T-helper 2 cell treated with Interferon-gamma antibody and Interleukin-4, amounts not matched to agents 100 ng/mL and 5 ng/mL, for 36 hours (primary cell): ENCODE data around the gene TSG101. TPM values are rescaled to one million over a fixed set of nuclear protein-coding genes. Genes with fewer than 3 reads are reported as not detected.

Source experiments
- intact Hi-C: fragments of 100-400 bp; cut with micrococcal nuclease; formaldehyde crosslinking; loops from one replicate; pipeline ENCODE4 v1.15.1; 2023
- total RNA-seq: library from RNA; stranded (reverse); gene quantifications from 2 replicates; pipeline ENCODE4 v1.2.3, GENCODE V29; 2022

The TSG101 gene
- total RNA-seq, 1 donor from 2014 or later, result 46.6 TPM

- intact Hi-C loops, result no loop called here
Observed at GRCh38 chr11:18495271-18495670, 31.5 kb downstream of the TSG101 start.

- intact Hi-C loops, result no loop called here
Observed at GRCh38 chr11:18493310-18493709, 33.4 kb downstream of the TSG101 start.

GRCh38 chr11:18492888-18493287 is 33.9 kb downstream of the TSG101 start:
- intact Hi-C loops, result no loop called here

GRCh38 chr11:18491924-18492323 is 34.8 kb downstream of the TSG101 start:
- intact Hi-C loops, result no loop called here

GRCh38 chr11:18490736-18491485 is 35.8 kb downstream of the TSG101 start:
- intact Hi-C loops, result no loop called here

- intact Hi-C loops, result no loop called here
Observed at GRCh38 chr11:18490319-18490718, 36.4 kb downstream of the TSG101 start.

GRCh38 chr11:18485913-18486528 is 40.7 kb downstream of the TSG101 start:
- intact Hi-C loops, result no loop called here

GRCh38 chr11:18479063-18479462 is 47.7 kb downstream of the TSG101 start:
- intact Hi-C loops, result no loop called here

- intact Hi-C loops, result no loop called here
Observed at GRCh38 chr11:18472587-18472986, 54.2 kb downstream of the TSG101 start.

- intact Hi-C loops, result no loop called here
Observed at GRCh38 chr11:18471995-18472394, 54.7 kb downstream of the TSG101 start.

- intact Hi-C loops, result no loop called here
Observed at GRCh38 chr11:18468961-18469360, 57.8 kb downstream of the TSG101 start.

- intact Hi-C loops, result no loop called here
Observed at GRCh38 chr11:18468059-18468458, 58.7 kb downstream of the TSG101 start.

- intact Hi-C loops, result no loop called here
Observed at GRCh38 chr11:18466402-18466801, 60.3 kb downstream of the TSG101 start.

GRCh38 chr11:18463439-18463838 is 63.3 kb downstream of the TSG101 start:
- intact Hi-C loops, result no loop called here

GRCh38 chr11:18461909-18462308 is 64.8 kb downstream of the TSG101 start:
- intact Hi-C loops, result no loop called here

- intact Hi-C loops, result no loop called here
Observed at GRCh38 chr11:18459634-18460033, 67.1 kb downstream of the TSG101 start.

- intact Hi-C loops, result no loop called here
Observed at GRCh38 chr11:18457450-18457849, 69.3 kb downstream of the TSG101 start.

GRCh38 chr11:18455686-18456372 is 70.9 kb downstream of the TSG101 start, which contains the start of gene LDHAL6A:
Gene LDHAL6A (plus strand): TSS chr11:18455856. CDS start chr11:18456681, 825 bp downstream.
- intact Hi-C loops, result no loop called here

GRCh38 chr11:18452927-18453326 is 73.8 kb downstream of the TSG101 start:
- intact Hi-C loops, result no loop called here

GRCh38 chr11:18449251-18449650 is 77.5 kb downstream of the TSG101 start:
- intact Hi-C loops, result no loop called here

- intact Hi-C loops, result no loop called here
Observed at GRCh38 chr11:18438691-18439090, 88.1 kb downstream of the TSG101 start.
